Effector memory CD8-positive, alpha-beta T cell (primary cell): ENCODE results near the gene PACRG.

Experiments
- ATAC-seq: fragments of 150-1000 bp; cut with Tn5 transposase; replicated peaks from 2 replicates; pipeline ENCODE4 v1.10.0; 2021; ENCODE audit warnings: mild to moderate bottlenecking, moderate library complexity
- DNase-seq, 3 experiments: peaks; one replicate each; pipeline ENCODE4 v3.0.0; 2021
- H3K27ac Mint-ChIP-seq, 2 donors: one replicate each; pipeline ENCODE4 v1.8.0; 2022; ENCODE audit warnings: mild to moderate bottlenecking in 2 of 2, mixed read lengths in 2 of 2, moderate library complexity in 2 of 2
- H3K27me3 Mint-ChIP-seq, 2 donors: one replicate each; pipeline ENCODE4 v1.8.0; 2022; ENCODE audit warnings: mixed read lengths in 2 of 2
- H3K36me3 Mint-ChIP-seq: one replicate; pipeline ENCODE4 v1.8.0; 2022; ENCODE audit warnings: mild to moderate bottlenecking, moderate library complexity, mixed read lengths; ENCODE audit not compliant: insufficient read depth
- H3K4me1 Mint-ChIP-seq, 2 donors: one replicate each; pipeline ENCODE4 v1.8.0; 2022; ENCODE audit warnings: low read depth in 2 of 2, mixed read lengths in 2 of 2
- H3K4me3 Mint-ChIP-seq, 2 donors: one replicate each; pipeline ENCODE4 v1.8.0; 2022; ENCODE audit warnings: mild to moderate bottlenecking in 2 of 2, mixed read lengths in 2 of 2, moderate library complexity in 2 of 2
- H3K9me3 Mint-ChIP-seq, 2 donors: one replicate each; pipeline ENCODE4 v1.8.0; 2022; ENCODE audit warnings: mixed read lengths in 2 of 2

Gene PACRG

DNA sequence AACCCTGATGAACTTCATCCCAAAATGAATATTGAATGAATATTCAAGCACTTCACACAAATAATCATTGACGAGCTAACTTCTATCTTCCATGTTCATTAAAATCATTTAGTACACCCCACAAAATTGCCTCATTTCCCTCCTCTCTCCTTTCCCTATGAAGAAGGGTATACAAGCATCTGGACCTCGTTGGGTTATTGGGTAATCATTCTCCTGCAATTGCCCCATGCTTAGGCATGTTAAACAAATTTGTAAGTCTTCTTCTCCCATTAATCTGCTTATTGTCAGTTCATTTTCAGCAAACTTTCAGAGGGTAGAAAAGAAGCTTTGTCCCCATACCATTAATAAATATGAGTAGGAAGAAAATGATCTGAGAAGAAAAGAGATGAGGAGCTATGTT lies 27.8 kb upstream of the PACRG start:
- no peaks in the 10 kb centered on the region for H3K4me1 Mint-ChIP-seq
- H3K27ac Mint-ChIP-seq, result no peak overlapping the region
- no peak for ATAC-seq
- H3K9me3 Mint-ChIP-seq, result no peaks in the 10 kb centered on the region
- no peak for DNase-seq
- no peak overlapping the region for H3K4me3 Mint-ChIP-seq
- H3K27me3 Mint-ChIP-seq, result no peaks in the 10 kb centered on the region
- no peaks in the 10 kb centered on the region for H3K36me3 Mint-ChIP-seq

GRCh38 chr6:162700966-162701365 lies 26.8 kb upstream of the PACRG start:
- Mint-ChIP-seq H3K36me3 (no peaks in the 10 kb centered on the region), H3K9me3 (no peaks in the 10 kb centered on the region), H3K27ac (no peak overlapping the region), H3K4me1 (no peaks in the 10 kb centered on the region), H3K27me3 (no peaks in the 10 kb centered on the region), H3K4me3 (no peak overlapping the region)
- ATAC-seq, result no peak
- no peak for DNase-seq

DNA sequence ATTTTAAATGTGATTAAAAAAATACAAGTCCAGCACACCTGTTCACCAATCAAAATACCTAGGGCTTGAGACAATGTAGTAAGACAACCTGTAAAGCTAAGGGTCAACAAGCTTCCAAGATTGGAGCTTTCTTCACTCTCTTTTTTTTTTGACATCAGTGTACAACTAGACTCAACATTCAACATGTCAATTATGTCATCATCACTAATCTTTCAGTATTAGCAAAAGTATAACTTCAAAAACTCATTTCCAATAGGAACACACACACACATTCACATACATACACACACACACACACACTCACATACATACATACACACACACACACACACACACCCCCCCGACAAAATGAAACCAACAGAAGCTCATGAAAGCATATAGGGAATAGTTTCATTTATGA lies 26.2 kb upstream of the PACRG start:
- no peak overlapping the region for H3K4me3 Mint-ChIP-seq
- ATAC-seq (no peak), DNase-seq (no peak)
- no peaks in the 10 kb centered on the region for H3K4me1 Mint-ChIP-seq
- H3K36me3 Mint-ChIP-seq, result no peaks in the 10 kb centered on the region
- no peak overlapping the region for H3K27ac Mint-ChIP-seq
- no peaks in the 10 kb centered on the region for H3K27me3 Mint-ChIP-seq
- no peaks in the 10 kb centered on the region for H3K9me3 Mint-ChIP-seq

GRCh38 chr6:162702446-162702845 lies 25.3 kb upstream of the PACRG start:
- DNase-seq (no peak), ATAC-seq (no peak)
- no peak overlapping the region for H3K4me3 Mint-ChIP-seq
- H3K4me1 Mint-ChIP-seq, result no peaks in the 10 kb centered on the region
- H3K9me3 Mint-ChIP-seq, result no peaks in the 10 kb centered on the region
- H3K36me3 Mint-ChIP-seq, result no peaks in the 10 kb centered on the region
- no peak overlapping the region for H3K27ac Mint-ChIP-seq
- H3K27me3 Mint-ChIP-seq, result no peaks in the 10 kb centered on the region

DNA sequence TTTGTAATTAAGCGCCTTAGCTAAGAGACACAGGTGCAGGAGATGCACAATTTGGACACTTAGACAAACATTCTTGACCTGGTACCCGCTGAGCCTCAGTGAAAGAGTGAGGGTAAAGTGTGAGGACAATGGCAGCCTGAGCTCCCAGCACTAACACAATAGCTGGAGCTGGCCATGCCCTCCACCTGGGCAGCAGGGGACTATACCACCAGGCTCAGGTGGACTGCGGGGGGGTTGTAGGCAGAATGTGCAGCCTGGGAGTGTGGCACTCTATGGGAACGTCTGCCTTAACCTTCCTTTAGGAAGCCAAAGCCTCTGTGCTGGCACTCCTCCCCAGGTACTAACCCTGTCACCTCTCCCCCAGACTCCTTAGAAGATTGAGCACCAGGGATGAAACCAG lies 23.8 kb upstream of the PACRG start:
- Mint-ChIP-seq H3K4me1 (no peaks in the 10 kb centered on the region), H3K9me3 (no peaks in the 10 kb centered on the region), H3K36me3 (no peaks in the 10 kb centered on the region), H3K27ac (no peak overlapping the region), H3K27me3 (no peaks in the 10 kb centered on the region), H3K4me3 (no peak overlapping the region)
- ATAC-seq (no peak), DNase-seq (no peak)

DNA sequence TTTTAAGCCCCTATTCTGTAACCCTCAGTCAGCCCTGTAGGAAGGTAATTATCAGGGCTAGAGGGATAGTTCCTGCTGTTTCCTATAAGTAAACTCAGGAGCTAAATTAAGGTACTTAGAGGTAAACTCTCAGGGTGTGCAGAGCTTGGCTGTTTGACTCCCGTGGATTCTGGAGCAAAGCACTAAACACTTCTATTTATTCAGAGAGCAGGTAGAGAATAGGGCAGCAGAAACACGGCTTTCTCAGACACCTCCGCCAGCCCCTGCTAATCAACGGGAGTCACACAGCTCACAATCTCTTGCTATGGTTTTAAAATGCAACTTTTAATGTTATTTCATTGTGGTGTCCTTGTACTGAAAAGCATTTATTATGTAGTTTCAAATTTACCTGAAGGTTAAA lies 22.0 kb upstream of the PACRG start:
- H3K27ac Mint-ChIP-seq, result no peak overlapping the region
- H3K4me1 Mint-ChIP-seq, result no peaks in the 10 kb centered on the region
- no peak overlapping the region for H3K4me3 Mint-ChIP-seq
- ATAC-seq (no peak), DNase-seq (no peak)
- no peaks in the 10 kb centered on the region for H3K9me3 Mint-ChIP-seq
- no peaks in the 10 kb centered on the region for H3K36me3 Mint-ChIP-seq
- no peaks in the 10 kb centered on the region for H3K27me3 Mint-ChIP-seq

DNA sequence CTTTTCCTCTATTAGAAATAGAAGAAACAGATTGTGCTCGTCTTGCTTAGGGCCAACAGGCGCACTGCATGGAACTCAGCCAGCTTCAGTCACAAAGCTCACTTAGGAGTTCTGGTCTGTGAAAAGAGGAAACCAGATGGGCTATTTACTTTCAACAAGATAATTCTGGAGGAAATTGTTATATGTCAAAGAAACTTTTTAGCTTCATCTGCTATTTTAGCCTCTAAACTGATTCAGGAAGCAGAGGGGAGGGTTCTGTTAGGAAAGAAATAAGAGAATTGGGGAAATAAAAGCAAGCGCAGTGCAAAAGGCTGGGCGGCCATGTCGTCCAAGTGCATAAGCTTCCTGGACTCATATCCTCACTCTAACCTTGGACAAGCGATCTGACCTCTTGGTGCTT lies 21.5 kb upstream of the PACRG start:
- Mint-ChIP-seq H3K27ac (no peak overlapping the region), H3K4me1 (no peaks in the 10 kb centered on the region), H3K9me3 (no peaks in the 10 kb centered on the region), H3K36me3 (no peaks in the 10 kb centered on the region), H3K4me3 (no peak overlapping the region), H3K27me3 (no peaks in the 10 kb centered on the region)
- ATAC-seq (no peak), DNase-seq (no peak)

DNA sequence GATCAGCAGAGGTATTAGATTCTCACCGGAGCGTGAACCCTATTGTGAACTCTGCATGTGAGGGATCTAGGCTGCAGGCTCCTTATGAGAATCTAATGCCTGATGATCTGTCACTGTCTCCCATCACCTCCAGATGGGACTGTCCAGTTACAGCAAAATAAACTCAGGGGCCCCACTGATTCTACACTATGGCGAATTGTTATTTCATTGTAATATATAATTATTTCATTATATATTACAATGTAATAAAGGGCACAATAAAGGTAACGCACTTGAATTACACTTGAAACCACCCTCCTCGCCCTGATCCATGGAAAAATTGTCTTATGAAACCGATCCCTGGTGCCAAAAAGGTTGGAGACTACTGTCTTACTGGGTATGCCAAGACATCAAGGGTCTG lies 18.8 kb upstream of the PACRG start:
- Mint-ChIP-seq H3K4me1 (no peaks in the 10 kb centered on the region), H3K4me3 (no peak overlapping the region), H3K27ac (no peak overlapping the region), H3K9me3 (no peaks in the 10 kb centered on the region), H3K27me3 (no peaks in the 10 kb centered on the region), H3K36me3 (no peaks in the 10 kb centered on the region)
- no peak for DNase-seq
- no peak for ATAC-seq

DNA sequence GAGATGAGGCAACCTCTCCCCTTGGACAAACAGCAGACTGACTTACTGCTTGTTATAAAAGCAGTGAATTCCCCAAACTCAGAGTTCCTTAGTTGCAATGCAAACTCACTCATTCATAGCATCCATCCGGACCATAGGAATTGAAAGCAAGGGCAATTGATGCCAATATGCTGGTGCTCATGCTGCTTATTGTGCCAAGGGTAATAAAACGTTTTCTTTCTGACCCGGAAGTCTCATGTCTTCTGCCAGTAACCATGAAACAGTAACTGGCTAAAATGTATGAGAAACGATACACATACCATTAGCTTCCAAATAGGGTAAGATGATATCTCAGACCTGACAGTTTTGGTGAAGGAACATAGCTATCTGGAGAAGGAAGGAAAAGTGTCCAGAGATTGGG lies 18.3 kb upstream of the PACRG start:
- H3K4me1 Mint-ChIP-seq, result no peaks in the 10 kb centered on the region
- H3K27me3 Mint-ChIP-seq, result no peaks in the 10 kb centered on the region
- H3K9me3 Mint-ChIP-seq, result no peaks in the 10 kb centered on the region
- no peak overlapping the region for H3K27ac Mint-ChIP-seq
- H3K36me3 Mint-ChIP-seq, result no peaks in the 10 kb centered on the region
- DNase-seq (no peak), ATAC-seq (no peak)
- no peak overlapping the region for H3K4me3 Mint-ChIP-seq

DNA sequence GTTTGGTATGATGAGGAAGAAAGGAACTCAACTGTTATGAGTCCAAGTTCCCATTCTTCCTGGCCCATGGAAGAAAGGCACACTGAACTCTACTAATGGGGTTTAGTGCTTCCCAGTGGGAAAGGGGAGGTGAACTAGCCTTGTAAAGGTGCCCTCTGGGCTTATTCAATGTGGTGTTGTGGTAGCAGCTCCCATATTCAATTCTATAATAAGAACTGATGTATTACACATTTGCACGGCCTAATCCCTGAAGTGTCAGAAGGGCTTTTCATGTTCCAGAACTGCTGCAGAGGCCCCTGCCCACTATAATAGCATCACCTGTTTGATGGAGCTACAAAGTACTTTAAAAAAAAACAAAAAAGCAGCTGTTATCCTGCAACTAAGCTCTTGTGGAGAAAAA lies 17.4 kb upstream of the PACRG start:
- Mint-ChIP-seq H3K36me3 (no peaks in the 10 kb centered on the region), H3K4me1 (no peaks in the 10 kb centered on the region), H3K9me3 (no peaks in the 10 kb centered on the region), H3K4me3 (no peak overlapping the region), H3K27me3 (no peaks in the 10 kb centered on the region), H3K27ac (no peak overlapping the region)
- ATAC-seq (no peak), DNase-seq (no peak)

DNA sequence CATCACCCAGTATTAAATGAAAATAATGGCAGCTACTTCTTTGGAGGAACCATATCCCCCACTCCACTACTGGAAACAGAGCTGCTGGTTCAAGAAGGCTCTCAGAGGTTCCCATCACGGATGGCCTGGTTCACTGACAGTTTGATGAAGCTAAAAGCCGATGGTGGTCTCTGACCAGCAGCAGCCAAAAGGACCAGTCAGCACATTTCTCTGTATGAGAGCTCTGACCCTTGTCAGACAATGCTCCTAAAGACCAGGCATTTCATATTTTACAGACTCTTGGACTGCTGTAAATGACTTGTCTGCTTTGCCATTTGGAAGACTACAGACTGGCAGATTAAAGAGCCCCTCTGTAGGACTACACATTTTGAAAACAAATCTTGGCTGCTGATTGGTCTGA lies 16.8 kb upstream of the PACRG start:
- Mint-ChIP-seq H3K9me3 (no peaks in the 10 kb centered on the region), H3K27ac (no peak overlapping the region), H3K27me3 (no peaks in the 10 kb centered on the region), H3K36me3 (no peaks in the 10 kb centered on the region), H3K4me1 (no peaks in the 10 kb centered on the region), H3K4me3 (no peak overlapping the region)
- ATAC-seq (no peak), DNase-seq (no peak)

- no peak for DNase-seq
- no peaks in the 10 kb centered on the region for H3K4me1 Mint-ChIP-seq
- no peaks in the 10 kb centered on the region for H3K9me3 Mint-ChIP-seq
- no peak for ATAC-seq
- no peaks in the 10 kb centered on the region for H3K27me3 Mint-ChIP-seq
- no peak overlapping the region for H3K27ac Mint-ChIP-seq
- H3K4me3 Mint-ChIP-seq, result no peak overlapping the region
- no peaks in the 10 kb centered on the region for H3K36me3 Mint-ChIP-seq
Measured at GRCh38 chr6:162711376-162711775, 16.4 kb upstream of the PACRG start.

- no peaks in the 10 kb centered on the region for H3K36me3 Mint-ChIP-seq
- no peak for ATAC-seq
- no peak overlapping the region for H3K4me3 Mint-ChIP-seq
- no peak overlapping the region for H3K27ac Mint-ChIP-seq
- DNase-seq, result no peak
- peaks cover 2 to 7% of the 10 kb centered on the region in 2 donors for H3K9me3 Mint-ChIP-seq
- no peaks in the 10 kb centered on the region for H3K27me3 Mint-ChIP-seq
- H3K4me1 Mint-ChIP-seq, result no peaks in the 10 kb centered on the region
Measured at GRCh38 chr6:162712694-162713093, 15.1 kb upstream of the PACRG start.

GRCh38 chr6:162713974-162714780 lies 13.6 kb upstream of the PACRG start:
- no peaks in the 10 kb centered on the region for H3K4me1 Mint-ChIP-seq
- DNase-seq, result no peak
- no peaks in the 10 kb centered on the region for H3K27me3 Mint-ChIP-seq
- H3K9me3 Mint-ChIP-seq, result peaks cover 3 to 7% of the 10 kb centered on the region in 2 donors
- no peak overlapping the region for H3K27ac Mint-ChIP-seq
- H3K36me3 Mint-ChIP-seq, result no peaks in the 10 kb centered on the region
- no peak overlapping the region for H3K4me3 Mint-ChIP-seq
- no peak for ATAC-seq

- ATAC-seq, result no peak
- no peaks in the 10 kb centered on the region for H3K27me3 Mint-ChIP-seq
Measured at GRCh38 chr6:162715601-162716000, 12.2 kb upstream of the PACRG start.

More at GRCh38 chr6:162715601-162716000, 12.2 kb upstream of the PACRG start:
- H3K4me3 Mint-ChIP-seq, result no peak overlapping the region
- DNase-seq, result no peak
- H3K27ac Mint-ChIP-seq, result no peak overlapping the region
- H3K4me1 Mint-ChIP-seq, result no peaks in the 10 kb centered on the region
- peaks cover 4 to 7% of the 10 kb centered on the region in 2 donors for H3K9me3 Mint-ChIP-seq
- no peaks in the 10 kb centered on the region for H3K36me3 Mint-ChIP-seq
